Activated CD4-positive, alpha-beta T cell treated with anti-CD3 and anti-CD28 coated beads for 48 hours (primary cell): ENCODE measurements around the gene OTOS.

Source experiments
- DNase-seq: peaks from one replicate; pipeline ENCODE4 v3.0.0-alpha.2; 2020

The OTOS gene

DNA sequence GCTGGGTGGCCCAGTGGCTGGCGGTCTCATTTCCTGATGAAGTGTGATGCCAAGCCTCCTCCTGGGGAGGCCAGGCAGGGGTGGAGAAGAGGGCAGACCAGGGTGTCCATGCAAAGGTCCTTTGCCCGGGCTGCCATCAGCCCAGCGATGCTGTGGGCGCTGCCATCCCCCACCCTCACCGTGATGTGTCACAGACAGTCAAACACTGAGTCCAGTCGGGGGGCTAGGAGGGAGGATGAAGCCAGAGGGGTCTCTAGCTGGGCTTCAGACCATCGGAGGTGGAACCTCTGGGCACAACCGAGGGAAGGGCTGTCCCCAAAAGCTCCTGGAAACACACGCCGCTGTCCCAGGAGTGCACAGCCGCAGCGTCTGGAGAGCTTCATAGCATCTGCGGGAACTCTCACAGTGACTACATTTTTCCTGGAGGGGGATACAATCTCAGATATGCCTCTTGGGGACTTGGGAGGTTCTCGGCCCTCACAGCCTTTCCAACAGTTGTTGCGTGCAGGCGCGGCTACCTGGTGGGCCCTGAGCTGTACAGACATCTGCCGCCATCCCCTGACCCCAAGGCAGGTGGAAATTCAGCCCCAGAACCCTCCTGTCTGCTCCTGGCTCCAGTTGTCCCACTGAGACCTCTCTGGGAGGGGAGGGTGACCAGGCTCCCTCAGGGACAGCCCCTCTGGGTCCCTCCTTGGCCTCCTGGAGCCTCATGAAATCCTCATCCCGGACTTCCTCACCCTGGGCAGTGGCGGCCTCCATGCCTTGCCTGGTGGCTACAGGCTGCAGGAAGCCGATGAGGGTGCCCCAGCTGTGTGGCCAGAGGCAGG lies 26.5 kb upstream of the OTOS start:
- DNase-seq, result no peak

DNA sequence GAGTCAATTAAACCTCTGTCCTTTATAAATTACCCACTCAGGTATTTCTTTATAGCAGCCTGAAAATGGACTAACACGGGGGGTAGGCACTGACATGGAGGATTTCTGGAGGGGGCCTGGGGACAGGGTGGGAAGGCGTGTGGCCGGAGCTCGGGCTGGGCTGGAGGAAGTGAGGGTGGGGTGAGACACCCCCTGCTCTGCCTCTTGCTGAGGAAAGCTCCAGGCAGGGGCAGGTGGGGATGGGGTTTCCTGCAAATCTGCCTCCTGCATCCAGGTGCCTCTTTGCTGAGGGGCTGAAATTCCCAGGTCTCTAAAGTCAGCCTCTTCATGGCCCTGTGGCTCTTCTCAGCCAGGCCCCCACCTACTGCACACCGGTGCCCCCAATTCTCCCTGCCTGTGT lies 25.7 kb upstream of the OTOS start:
- DNase-seq, result no peak

DNA sequence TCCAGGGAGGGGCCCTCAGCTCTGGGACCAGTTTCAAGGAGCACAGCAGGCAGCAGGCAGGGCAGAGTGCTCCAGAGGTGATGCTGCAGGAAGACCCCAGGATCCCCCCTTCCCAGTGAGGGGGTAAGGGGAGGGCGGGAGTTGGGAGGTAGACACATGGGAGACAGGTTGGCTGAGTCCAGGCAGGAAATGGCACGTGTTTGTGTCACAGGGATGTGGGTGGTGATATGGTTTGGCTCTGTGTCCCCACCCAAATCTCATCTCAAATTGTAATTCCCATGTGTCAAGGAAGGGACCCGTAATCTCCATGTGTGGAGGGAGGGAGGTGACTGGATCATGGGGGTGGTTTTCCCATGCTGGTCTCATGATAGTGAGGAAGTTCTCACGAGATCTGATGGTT lies 25.2 kb upstream of the OTOS start:
- no peak for DNase-seq

DNA sequence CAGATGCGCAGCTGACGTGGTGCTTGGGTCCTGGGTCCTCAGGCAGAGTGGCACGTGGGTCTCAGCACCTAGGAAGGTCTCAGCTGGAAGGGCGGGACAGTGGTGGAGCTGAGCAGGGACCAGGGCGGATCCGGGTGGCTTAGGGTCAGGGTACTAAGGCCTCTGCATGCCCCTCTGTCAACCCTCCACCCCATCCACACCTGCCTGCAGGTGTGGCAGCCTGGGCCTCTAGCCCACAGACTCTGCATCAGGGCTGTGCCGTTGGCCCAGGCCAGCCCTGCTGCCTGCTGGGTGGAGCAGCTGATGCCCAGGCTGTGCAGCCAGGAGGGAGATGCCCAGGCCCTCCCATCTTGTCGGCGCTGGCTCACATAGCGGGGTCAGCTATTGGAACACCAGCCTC lies 24.6 kb upstream of the OTOS start:
- no peak for DNase-seq

DNA sequence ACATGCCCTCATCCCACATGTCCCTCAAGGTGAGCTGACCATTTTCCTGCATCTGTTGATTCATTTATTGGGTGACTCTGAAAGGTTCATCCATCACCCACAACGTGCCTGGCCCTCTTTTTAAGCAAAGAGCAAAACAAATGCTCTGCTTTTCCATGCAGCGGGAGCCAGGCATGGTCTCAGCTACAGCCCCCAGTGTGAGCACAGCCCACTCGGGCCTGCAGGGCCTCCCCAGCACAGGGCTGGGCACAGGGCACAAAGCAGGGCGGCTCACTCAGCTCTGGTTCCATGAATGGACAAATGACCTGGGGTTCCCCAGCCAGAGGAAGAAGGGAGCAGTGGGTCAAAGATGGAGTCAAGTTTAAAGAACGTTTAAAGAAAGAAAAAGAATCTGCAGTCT lies 24.1 kb upstream of the OTOS start:
- no peak for DNase-seq

DNA sequence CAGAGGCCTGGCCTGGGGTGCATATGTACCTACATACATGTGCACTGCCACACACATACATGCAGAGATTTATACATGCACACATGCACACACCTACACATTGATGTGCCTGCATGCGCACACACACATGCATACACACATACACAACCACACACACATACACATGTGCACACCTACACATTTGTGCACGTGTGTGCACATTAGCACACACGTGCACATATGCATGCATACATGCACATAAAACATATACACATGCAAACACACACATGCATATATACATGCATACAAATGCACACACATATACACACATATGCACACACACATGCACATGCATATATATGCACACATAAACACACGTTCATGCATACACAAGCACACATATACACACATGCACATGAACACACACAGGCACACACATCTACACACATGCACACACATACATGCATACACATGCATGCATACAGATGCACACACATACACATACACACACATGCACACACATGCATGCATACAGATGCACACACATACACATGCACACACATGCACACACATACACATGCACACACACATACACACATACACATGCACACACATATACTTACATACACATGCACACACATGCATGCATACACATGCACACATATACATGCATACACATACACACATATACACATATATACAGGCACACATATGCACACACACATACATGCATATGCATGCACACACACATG lies 23.6 kb upstream of the OTOS start:
- DNase-seq, result no peak

DNA sequence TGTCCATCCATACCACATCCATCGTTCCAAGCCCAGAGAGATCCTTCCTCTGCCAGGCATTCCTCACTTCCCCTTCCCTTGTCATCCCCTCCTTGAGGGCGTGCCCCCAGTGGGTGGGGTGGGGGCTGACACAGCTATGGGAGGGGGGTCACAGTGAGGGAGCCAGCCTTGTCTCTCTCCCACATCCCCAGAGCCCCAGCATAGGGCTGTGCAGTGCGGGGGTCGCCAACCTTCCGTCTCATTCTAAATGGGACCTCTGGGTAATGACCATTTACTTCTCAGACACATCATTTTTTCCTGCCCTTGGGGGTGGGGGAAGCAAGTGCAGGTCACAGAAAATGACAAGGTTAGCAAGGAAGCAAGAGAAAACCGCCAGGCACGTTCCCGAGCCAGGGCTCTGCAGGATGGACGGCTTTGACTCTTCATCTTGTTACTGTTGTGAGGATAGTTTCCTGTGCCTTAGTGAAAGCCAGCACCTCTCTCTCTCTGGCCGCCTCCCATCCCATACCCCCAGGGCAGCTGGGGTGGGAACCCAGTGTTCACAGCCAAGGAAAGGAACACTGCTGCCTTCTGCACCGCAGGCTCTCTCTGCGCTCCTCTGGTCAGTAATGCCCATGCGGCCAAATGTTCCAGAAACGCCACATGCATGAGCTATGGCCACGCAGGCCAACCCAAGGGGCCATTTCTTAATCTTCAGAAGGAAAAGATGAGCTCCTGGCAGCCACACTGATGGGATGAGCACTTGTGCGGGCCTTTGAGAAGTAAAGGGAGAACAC lies 22.7 kb upstream of the OTOS start:
- DNase-seq, result no peak

DNA sequence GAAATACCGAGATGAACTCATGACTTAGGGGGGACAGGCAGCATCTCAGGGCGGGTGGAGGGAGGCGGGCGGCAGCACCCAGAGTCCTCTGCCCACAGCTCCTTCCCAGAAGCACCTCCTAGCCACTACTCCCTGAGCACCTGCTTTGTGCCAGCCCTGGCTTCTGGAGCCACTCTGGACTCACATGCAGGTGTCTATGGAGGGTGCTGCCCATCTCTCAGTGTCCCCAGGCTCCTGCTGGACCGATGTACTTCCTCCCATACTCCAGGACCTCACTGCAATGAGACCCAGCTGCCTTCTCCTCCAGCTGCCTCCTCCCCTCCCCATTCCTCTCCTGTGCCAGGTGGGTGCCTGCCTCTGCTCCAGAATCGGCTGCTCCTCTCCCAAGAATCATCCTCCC lies 22.1 kb upstream of the OTOS start:
- DNase-seq, result no peak

DNA sequence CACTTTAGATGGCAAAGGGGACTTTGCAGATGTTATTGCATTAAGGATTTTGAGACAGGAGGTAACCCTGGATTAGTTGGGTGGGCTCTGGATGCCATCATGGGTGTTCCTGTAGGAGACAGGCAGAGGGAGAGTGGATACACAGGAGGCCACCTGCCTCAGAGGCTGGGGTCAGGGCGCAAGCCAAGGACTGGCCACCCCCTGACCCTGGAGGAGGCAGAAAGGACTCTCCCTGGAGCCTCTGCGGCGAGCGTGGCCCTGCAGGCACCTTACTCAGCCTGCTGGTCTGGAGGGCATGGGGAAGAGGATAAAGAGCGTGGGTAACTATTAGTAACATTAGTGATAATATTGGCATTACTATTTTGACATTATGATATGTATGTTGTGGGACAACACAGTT lies 21.6 kb upstream of the OTOS start:
- no peak for DNase-seq

DNA sequence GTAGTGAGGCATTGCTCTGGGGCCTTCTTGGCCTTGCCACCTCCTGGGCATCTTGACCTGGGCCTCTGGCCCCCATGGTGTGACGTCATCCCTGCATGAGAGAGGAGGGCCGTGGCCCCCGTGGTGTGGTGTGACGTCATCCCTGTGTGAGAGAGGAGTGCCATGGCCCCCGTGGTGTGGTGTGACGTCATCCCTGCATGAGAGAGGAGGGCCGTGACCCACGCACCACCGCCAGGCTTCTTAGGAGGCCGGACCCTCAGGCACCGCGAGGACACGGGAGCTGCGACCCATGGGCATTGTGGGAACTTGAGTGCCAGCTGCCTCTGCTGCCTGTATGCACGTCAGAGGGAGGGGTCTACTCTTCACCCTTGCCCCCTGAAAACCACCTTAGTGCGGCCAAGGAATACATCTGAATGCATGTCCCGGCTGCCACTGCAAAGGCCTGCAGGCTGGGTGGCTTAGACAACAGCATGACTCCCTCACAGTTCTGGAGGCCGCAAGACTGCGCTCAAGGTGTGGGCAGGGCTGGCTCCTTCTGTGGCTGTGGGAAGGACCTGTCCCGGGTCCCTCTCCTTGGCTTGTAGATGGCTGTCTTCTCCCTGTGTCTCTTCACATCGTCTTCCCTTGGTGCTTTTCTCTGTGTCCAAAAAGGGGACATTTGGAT lies 20.8 kb upstream of the OTOS start:
- no peak for DNase-seq

DNA sequence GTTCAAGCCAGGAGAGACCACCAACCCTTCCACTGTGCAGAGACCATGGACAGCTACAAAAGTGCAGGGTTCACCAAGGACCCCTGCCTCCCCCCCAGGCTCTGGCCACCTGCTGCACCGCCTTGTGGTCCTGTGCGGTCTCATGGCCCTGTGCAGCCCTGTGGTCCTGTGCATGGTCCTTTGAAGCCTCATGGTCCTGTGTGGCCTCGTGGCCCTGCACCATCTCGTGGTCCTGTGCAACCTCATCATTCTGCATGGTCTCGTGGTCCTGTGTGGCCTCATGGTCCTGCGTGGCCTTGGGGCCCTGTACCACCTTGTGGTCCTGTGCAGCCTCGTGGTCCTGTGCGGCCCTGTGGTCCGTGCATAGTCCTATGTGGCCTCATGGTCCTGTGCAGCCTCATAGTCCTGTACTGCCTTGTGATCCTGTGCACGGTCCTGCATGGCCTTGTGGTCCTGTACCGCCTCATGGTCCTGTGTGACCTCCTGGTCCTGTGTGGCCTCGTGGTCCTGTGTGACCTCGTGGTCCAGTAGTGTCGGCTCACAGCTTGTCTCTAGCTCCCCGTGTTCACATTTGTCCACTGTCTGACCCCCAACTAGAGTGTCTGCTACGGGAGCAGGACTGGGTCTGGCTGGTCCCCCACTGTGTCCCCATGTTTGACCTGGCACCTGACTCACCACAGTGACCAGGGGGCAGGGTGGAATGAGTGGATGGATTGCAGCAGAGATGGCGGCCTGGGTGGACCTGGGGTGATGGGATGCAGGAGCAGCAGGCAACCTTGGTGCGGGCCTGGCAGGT lies 20.0 kb upstream of the OTOS start:
- DNase-seq, result no peak

DNA sequence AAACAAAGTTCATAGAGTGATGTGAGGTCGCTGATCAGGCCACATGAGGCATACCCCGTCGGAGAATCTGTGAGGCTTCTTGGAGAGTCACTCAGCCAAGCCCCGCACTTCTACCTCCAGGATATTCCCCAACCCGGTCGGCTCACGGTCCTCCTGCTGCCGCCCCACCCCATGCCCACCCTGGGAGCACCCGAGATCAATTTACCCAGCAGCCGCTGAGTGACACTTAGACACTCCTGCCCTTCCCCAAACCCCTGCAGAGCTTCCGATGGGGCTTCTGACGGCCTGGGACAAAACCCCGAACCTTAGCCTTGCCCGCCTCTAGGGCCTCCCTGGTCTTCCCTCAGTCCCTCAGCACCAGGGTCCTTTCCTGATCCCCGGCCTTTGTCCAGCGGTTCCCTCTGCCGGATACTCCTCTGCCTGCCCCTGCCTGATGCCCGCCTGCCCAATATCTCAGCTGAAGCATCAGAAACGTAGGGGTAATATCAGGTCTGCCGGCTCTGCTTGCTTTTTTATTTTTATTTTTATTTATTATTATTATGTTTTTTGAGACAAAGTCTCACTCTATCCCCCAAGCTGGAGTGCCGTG lies 18.9 kb upstream of the OTOS start:
- no peak for DNase-seq

DNA sequence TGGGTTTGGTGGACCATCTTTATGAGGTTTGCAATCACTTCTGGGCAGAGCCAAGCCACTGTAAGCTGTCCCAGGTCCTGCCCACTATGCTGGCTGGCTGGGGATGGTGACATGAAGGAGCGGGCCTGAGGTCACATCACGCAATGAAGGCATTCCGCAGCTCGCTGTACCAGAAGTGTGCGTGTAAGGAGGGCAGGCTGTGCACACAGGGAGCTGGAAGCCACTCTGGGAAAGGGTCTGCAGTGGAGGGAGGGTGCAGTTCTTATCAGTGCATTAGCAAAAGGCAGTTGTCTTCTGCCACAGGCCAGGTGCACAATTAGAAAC lies 16.7 kb upstream of the OTOS start:
- DNase-seq, result no peak

DNA sequence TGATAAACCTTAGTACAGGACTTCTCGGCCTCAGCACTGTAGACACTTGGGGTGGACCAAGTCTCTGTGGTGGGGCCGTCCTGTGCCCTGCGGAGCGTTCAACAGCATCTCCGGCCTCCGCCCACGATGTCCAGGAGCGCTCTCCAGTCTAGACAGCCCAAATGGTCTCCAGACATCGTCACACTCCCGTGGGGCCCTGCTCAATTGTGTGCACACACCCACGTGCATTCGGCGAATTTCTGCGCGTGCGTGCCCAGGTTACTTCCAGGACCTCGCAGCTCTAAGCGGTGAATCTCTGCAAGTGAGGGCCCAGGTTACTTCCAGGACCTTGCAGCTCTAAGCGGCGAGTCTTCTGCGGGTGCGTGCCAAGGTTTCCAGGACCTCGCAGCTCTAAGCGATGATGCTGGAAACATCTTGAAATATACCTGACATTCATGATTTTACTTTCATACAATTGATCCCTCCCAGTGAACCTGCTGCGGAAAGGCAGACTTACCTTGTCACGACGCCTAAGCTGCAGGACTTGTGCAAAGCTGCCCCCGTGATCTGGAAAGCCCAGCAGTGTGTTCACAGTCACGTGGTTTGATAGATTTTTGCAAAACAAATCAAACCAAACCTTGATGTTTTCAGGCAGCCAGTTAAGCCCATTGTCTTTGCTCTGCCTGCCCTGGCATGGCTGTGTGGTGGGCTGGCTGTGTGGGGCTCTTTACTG lies 16.1 kb upstream of the OTOS start:
- no peak for DNase-seq

DNA sequence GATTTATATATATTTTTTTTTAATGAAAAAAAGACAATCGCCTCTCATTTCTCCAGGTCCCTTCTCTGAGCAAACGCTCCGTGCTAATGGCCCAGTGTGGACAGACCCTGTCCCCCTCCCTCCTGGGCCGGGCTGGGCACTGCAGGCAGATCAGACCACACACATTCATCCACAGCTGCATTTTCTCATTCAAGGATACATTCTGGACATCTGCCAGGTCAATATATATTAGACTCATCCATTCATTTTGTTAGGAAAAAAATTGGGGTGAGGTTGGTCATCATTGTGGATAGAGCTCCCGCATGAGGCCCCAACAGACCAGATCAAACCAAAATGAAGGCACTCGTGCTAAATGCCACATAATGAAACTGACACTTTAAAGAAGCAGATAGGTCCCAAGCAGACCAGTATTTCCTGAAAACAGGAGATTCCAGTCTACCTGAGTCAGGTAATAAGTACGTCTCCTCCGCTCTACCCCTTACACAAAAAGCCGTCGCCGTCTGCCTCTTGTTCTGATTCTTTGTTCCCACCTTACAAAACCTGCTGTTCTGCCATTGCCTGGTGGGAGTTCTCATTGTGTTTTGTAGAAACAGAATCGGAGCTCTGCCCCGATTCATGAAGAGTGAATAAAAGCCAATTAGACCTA lies 15.4 kb upstream of the OTOS start:
- DNase-seq, result no peak

DNA sequence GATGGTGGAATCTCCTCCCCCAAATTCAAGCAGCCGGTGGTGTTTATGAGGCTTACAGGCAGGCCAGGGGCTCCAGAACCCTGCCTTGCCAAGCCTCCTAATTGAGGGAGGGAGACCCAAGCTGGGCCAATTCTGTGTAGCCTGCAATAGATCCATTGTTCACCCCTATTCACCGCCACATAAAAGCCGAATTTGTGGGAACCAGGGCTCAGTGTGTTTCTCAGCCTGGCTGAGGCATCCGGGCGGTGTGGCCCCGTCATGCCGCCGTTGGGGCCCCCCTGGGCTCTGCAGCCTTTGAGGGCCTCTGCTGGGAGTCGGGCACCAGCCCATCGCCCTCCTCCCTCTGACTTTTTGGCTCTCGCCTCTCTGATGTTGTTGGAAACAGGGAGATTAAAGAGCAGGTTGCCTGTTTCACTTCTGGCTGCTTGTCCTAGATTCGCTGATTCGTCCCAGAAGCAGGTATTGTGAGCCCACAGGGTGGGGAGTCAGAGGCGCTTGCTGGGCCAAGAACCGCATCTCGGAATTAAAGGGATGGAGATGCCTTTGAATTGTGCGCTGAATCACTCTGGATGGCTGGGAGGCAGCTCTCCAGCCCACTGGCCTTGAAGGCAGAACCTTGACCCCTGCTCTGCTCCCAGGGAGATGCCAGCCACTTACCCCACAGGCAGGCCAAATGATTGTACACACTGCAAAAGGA lies 14.7 kb upstream of the OTOS start:
- no peak for DNase-seq

DNA sequence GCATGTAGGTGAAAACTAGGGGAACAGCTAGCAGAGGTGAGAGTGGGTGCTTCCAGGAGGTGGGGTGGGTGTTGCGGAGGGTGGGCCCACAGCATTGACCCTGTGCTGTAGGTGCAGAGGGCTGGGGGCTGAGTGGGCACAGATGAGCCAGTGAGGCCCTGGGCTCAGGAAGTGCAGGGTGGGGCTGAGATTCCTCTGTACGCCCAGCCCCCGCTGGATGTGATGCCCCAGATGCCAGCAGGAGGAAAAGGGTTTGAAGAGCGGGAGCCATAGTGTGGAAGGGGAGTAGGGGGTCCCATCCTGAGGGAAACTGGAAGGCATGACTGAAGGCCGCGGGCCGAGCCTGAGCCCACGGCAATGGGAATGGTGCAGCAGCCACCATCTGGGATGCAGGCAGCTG lies 14.1 kb upstream of the OTOS start:
- DNase-seq, result no peak

DNA sequence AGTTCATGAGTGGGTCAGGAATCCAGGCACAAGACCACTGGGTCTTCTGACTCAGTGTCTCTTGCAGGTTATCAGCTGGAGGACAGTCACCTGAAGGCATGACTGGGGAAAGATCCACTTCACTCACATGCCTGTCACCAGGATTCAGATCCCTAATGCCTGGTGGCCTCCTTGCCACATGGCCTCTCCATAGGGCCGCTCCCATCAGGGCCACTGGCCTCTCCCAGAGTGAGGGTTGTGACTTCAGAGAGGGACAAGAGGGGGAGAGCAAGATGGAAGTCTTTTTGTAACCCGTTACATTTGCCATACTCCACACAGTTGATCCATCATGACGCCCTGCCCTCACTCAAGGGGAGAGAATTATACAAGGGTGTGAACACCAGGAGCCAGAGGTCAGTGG lies 13.0 kb upstream of the OTOS start:
- no peak for DNase-seq

DNA sequence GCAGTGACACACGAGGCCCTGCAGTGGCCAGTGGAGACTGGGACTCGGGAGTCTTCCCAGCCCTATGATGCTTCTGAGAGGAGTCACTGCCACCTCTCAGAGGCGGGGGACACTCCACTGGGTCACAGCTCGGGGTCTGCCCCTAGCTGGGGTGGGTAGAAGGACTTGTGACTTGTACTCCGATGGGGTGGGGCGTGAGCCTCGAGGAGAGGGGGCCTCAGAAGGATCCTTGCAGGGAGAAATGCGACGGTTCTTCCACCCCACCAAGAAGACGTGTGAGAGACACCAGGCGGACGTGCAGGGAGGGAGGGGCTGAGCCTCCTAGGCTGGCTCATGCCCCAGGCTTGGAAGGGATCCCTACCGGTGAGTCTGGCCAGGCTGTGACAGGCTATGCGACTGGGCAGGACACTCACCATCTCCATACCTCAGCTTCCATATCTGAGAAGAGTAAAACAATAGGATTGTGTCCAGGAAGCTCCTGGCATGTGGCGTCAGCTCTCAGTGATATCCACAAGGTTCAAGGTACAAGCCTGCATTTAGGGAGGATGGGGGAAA lies 11.1 kb upstream of the OTOS start:
- DNase-seq, result no peak
